ENCODE results near the gene TRAPPC2L.

GRCh38 chr16:88884569-88885271 lies 27.8 kb downstream of the TRAPPC2L start:
- TF ChIP-seq REST (IDR thresholded peaks at IDR 0.05; ENCODE audit: insufficient read depth in 1 of 2, low read depth in 2 of 2, low read length in 2 of 2), result no peak
- TF ChIP-seq TAF1 (IDR thresholded peaks at IDR 0.05; ENCODE audit: borderline replicate concordance, insufficient read depth, low read length), result no peak
- TF ChIP-seq POLR2AphosphoS5 (IDR thresholded peaks at IDR 0.05; ENCODE audit: low read depth, low read length), result no peak
- no peak for TF ChIP-seq SIN3A (IDR thresholded peaks at IDR 0.05; ENCODE audit: borderline replicate concordance, insufficient read depth, low read length)
